GM23338 (cell line): ENCODE results near the gene HCRT. TPM values are rescaled to one million over a fixed set of nuclear protein-coding genes. Genes with fewer than 3 reads are reported as not detected.

Experiments used
- ATAC-seq: fragments of 200-7000 bp; cut with Tn5 transposase; 3 replicates; pipeline ENCODE4 v1.9.1; 2020
- DNase-seq: peaks from one replicate; pipeline ENCODE4 v3.0.0-alpha.2; 2015; ENCODE audit warnings: low spot score
- H2AFZ ChIP-seq: fragments of 200-600 bp; sonication (generic); 2 replicates; pipeline ENCODE4 v1.8.0; 2016; ENCODE audit warnings: antibody characterized with exemption, mild to moderate bottlenecking, moderate library complexity
- H3F3A ChIP-seq: fragments of 200-600 bp; sonication (generic); replicated peaks from 2 replicates; pipeline ENCODE4 v1.8.0; 2017; ENCODE audit warnings: antibody characterized with exemption, mixed run types, low read depth
- H3K27ac ChIP-seq: fragments of 200-600 bp; sonication (generic); 2 replicates; pipeline ENCODE4 v1.6.1; 2016; ENCODE audit warnings: low read depth
- H3K27me3 ChIP-seq: fragments of 200-600 bp; sonication (generic); 2 replicates; pipeline ENCODE4 v1.8.0; 2016; ENCODE audit warnings: mild to moderate bottlenecking, mixed run types, moderate library complexity; ENCODE audit not compliant: insufficient read depth
- H3K36me3 ChIP-seq: fragments of 200-600 bp; sonication (generic); 2 replicates; pipeline ENCODE4 v1.8.0; 2016; ENCODE audit warnings: mild to moderate bottlenecking; ENCODE audit not compliant: insufficient read depth
- H3K4me1 ChIP-seq: fragments of 200-600 bp; sonication (generic); 2 replicates; pipeline ENCODE4 v1.8.0; 2016; ENCODE audit warnings: mild to moderate bottlenecking, moderate library complexity; ENCODE audit not compliant: insufficient read depth
- H3K4me2 ChIP-seq: fragments of 200-600 bp; sonication (generic); 2 replicates; pipeline ENCODE4 v1.7.1; 2017; ENCODE audit warnings: mixed run types
- H3K4me3 ChIP-seq: fragments of 200-600 bp; sonication (generic); 2 replicates; pipeline ENCODE4 v1.6.1; 2016; ENCODE audit warnings: mixed run types
- H3K79me2 ChIP-seq: fragments of 200-600 bp; sonication (generic); replicated peaks from 2 replicates; pipeline ENCODE4 v1.8.0; 2017; ENCODE audit warnings: mild to moderate bottlenecking; ENCODE audit not compliant: insufficient read depth
- H3K9me2 ChIP-seq: fragments of 200-600 bp; sonication (generic); 2 replicates; pipeline ENCODE4 v1.8.0; 2017; ENCODE audit not compliant: insufficient read depth
- H4K20me1 ChIP-seq: fragments of 200-600 bp; sonication (generic); replicated peaks from 2 replicates; pipeline ENCODE4 v1.8.0; 2017; ENCODE audit warnings: mild to moderate bottlenecking; ENCODE audit not compliant: insufficient read depth
- H3K27ac Mint-ChIP-seq: 2 replicates; pipeline ENCODE4 v1.8.0; 2020; ENCODE audit warnings: inconsistent platforms, mild to moderate bottlenecking, moderate library complexity, mixed read lengths
- H3K27me3 Mint-ChIP-seq: 3 replicates; pipeline ENCODE4 v1.8.0; 2022; ENCODE audit warnings: low read depth, mild to moderate bottlenecking, moderate library complexity, mixed read lengths, inconsistent platforms; ENCODE audit not compliant: insufficient read depth, poor library complexity
- H3K36me3 Mint-ChIP-seq: 3 replicates; pipeline ENCODE4 v1.8.0; 2021; ENCODE audit warnings: low read depth, mild to moderate bottlenecking, inconsistent platforms, moderate library complexity, mixed read lengths
- H3K4me1 Mint-ChIP-seq: 3 replicates; pipeline ENCODE4 v1.8.0; 2020; ENCODE audit warnings: mild to moderate bottlenecking, inconsistent platforms, mixed read lengths
- H3K4me3 Mint-ChIP-seq: 3 replicates; pipeline ENCODE4 v1.8.0; 2021; ENCODE audit warnings: moderate library complexity, mild to moderate bottlenecking, inconsistent platforms, mixed read lengths
- H3K9me3 Mint-ChIP-seq: 3 replicates; pipeline ENCODE4 v1.8.0; 2020; ENCODE audit warnings: moderate library complexity, mild to moderate bottlenecking, inconsistent platforms, mixed read lengths
- POLR2AphosphoS5 ChIP-seq: IDR thresholded peaks from 2 replicates; pipeline ENCODE4 v1.6.1; 2016; ENCODE audit warnings: antibody characterized with exemption, low read depth
- ZNF114 ChIP-seq: fragments of 250-450 bp; sonication (Bioruptor Pico); IDR thresholded peaks from 2 replicates; pipeline ENCODE4 v1.5.0; 2020; ENCODE audit warnings: mild to moderate bottlenecking, moderate library complexity
- polyA plus RNA-seq: library from polyadenylated mRNA; unstranded; fragments of >200 nt; fragmentation: Nextera tagmentation; extraction: Ambion mirVana; gene quantifications from 2 replicates; pipeline ENCODE4 v1.2.1, GENCODE V29; 2016
- total RNA-seq: library from RNA; depleted of rRNA; stranded (reverse); fragments of >200 nt; shearing (Covaris generic); gene quantifications from 2 replicates; pipeline ENCODE4 v1.2.3, GENCODE V29; 2014
- TF ChIP-seq, protein P1 (sequence below): IDR thresholded peaks from one replicate; pipeline ENCODE4 v1.6.1; 2018; ENCODE audit warnings: antibody characterized with exemption; ENCODE audit not compliant: unreplicated experiment
- TF ChIP-seq, protein P2 (sequence below): IDR thresholded peaks from 2 replicates; pipeline ENCODE4 v1.6.1; 2016; ENCODE audit warnings: antibody characterized with exemption
- TF ChIP-seq, protein P3 (sequence below), 2 experiments: fragments of 200-600 bp in 1 of 2; sonication (generic) in 1 of 2; conservative IDR thresholded peaks; 2 replicates each; pipeline versions ENCODE4 v1.5.1 to v1.6.1; 2016 to 2017; ENCODE audit warnings: antibody characterized with exemption in 2 of 2, low read depth in 2 of 2, mild to moderate bottlenecking in 2 of 2, moderate library complexity in 1 of 2

HCRT gene
- total and polyA plus RNA-seq, 2 experiments from 2014 or later, result not detected

DNA sequence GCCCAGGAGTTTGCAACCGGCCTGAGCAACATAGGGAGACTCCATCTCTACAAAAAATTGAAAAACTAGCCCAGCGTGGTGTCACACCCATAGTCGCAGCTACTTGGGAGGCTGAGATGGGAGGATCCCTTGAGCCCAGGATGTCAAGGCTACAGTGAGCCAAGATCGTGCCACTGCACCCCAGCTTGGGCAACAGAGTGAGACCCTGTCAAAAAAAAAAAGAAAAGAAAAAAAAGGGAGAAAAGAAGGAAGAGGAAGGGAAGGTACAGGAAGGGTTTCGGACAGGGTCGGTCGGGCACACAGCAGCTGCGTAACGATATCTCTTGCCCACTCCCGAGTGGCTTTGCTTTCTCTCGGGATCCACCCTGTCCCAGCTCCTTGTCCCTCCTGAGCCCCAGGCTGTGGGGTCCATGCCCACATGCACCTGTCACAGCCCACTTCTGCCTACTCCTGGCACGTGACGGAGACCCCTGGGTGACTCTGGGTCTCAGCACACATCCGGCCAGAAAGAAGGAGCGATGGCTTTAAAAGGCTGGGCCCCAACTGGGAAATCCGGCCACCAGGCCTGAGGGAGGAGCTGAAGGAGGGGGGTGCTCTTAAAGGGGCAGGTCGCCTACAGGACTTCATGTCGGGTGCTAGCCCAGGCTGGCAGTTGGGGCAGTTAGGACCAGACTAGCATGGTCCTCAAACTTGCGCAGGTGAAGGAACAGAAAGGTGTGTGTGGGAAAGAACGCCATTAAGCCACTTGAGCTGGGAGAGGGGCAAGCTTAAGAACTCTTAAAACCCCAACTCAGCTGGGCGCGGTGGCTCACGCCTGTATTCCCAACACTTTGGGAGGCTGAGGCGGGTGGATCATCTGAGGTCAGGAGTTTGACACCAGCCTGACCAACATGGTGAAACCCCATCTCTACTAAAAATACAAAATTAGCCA is 9.0 kb upstream of the HCRT start, which contains the start of gene GHDC:
TSS of gene GHDC (minus strand) at position 526 of the 931 bp plus-strand sequence. CDS start 913 bp downstream, outside the sequence.
- ATAC-seq, result peak; percentile 94
- H3K79me2 ChIP-seq, result no peaks in the 10 kb centered on the region
- TF ChIP-seq, protein P1, sequence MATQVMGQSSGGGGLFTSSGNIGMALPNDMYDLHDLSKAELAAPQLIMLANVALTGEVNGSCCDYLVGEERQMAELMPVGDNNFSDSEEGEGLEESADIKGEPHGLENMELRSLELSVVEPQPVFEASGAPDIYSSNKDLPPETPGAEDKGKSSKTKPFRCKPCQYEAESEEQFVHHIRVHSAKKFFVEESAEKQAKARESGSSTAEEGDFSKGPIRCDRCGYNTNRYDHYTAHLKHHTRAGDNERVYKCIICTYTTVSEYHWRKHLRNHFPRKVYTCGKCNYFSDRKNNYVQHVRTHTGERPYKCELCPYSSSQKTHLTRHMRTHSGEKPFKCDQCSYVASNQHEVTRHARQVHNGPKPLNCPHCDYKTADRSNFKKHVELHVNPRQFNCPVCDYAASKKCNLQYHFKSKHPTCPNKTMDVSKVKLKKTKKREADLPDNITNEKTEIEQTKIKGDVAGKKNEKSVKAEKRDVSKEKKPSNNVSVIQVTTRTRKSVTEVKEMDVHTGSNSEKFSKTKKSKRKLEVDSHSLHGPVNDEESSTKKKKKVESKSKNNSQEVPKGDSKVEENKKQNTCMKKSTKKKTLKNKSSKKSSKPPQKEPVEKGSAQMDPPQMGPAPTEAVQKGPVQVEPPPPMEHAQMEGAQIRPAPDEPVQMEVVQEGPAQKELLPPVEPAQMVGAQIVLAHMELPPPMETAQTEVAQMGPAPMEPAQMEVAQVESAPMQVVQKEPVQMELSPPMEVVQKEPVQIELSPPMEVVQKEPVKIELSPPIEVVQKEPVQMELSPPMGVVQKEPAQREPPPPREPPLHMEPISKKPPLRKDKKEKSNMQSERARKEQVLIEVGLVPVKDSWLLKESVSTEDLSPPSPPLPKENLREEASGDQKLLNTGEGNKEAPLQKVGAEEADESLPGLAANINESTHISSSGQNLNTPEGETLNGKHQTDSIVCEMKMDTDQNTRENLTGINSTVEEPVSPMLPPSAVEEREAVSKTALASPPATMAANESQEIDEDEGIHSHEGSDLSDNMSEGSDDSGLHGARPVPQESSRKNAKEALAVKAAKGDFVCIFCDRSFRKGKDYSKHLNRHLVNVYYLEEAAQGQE, result no peak
- TF ChIP-seq POLR2AphosphoS5 (peak; percentile 70), ZNF114 (CRISPR knock-in tag) (no peak)
- TF ChIP-seq, protein P2, sequence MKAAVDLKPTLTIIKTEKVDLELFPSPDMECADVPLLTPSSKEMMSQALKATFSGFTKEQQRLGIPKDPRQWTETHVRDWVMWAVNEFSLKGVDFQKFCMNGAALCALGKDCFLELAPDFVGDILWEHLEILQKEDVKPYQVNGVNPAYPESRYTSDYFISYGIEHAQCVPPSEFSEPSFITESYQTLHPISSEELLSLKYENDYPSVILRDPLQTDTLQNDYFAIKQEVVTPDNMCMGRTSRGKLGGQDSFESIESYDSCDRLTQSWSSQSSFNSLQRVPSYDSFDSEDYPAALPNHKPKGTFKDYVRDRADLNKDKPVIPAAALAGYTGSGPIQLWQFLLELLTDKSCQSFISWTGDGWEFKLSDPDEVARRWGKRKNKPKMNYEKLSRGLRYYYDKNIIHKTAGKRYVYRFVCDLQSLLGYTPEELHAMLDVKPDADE, result no peak
- TF ChIP-seq, protein P3, sequence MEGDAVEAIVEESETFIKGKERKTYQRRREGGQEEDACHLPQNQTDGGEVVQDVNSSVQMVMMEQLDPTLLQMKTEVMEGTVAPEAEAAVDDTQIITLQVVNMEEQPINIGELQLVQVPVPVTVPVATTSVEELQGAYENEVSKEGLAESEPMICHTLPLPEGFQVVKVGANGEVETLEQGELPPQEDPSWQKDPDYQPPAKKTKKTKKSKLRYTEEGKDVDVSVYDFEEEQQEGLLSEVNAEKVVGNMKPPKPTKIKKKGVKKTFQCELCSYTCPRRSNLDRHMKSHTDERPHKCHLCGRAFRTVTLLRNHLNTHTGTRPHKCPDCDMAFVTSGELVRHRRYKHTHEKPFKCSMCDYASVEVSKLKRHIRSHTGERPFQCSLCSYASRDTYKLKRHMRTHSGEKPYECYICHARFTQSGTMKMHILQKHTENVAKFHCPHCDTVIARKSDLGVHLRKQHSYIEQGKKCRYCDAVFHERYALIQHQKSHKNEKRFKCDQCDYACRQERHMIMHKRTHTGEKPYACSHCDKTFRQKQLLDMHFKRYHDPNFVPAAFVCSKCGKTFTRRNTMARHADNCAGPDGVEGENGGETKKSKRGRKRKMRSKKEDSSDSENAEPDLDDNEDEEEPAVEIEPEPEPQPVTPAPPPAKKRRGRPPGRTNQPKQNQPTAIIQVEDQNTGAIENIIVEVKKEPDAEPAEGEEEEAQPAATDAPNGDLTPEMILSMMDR (conservative IDR thresholded peaks at IDR 0.05; ENCODE audit: low read depth in 2 of 2), result no peak

More for the DNA sequence above, 9.0 kb upstream of the HCRT start, which contains the start of gene GHDC:
- H3K4me3 ChIP-seq, result peak within 1 kb of the TSS; percentile 36; the same call in 1 of the 2 replicates
- peak within 1 kb of the TSS; percentile 49 for H2AFZ ChIP-seq
- no peaks in the 10 kb centered on the region for H3K36me3 Mint-ChIP-seq
- H3K4me1 Mint-ChIP-seq, result peaks cover 13% of the 10 kb centered on the region
- peaks cover 5% of the 10 kb centered on the region for H3K4me1 ChIP-seq
- no peaks in the 10 kb centered on the region for H4K20me1 ChIP-seq
- H3K4me2 ChIP-seq, result peak within 1 kb of the TSS; percentile 63; the same call in 1 of the 2 replicates
- no peaks in the 10 kb centered on the region for H3K9me2 ChIP-seq
- no peaks in the 10 kb centered on the region for H3K9me3 Mint-ChIP-seq
- no peak within 1 kb of the TSS for H3K27ac ChIP-seq
- peak within 1 kb of the TSS; percentile 64; the same call in 1 of the 2 replicates for H3K27ac Mint-ChIP-seq
- H3K4me3 Mint-ChIP-seq, result peak within 1 kb of the TSS; percentile 70
- no peaks in the 10 kb centered on the region for H3K27me3 ChIP-seq
- peaks cover 10% of the 10 kb centered on the region for H3K27me3 Mint-ChIP-seq
- peak; percentile 91 for DNase-seq
- H3K36me3 ChIP-seq, result no peaks in the 10 kb centered on the region
- 0 out of 2 replicates have a peak, but pooled peaks cover 5% of the 10 kb centered on the region for H3F3A ChIP-seq
